ENCODE measurements around the gene ECI1.
"Not testable (repeated sequence)": the region's sequence is repeated elsewhere in the genome, so short reads cannot be mapped to it uniquely, and the experiment has no call there.

The ECI1 gene

DNA sequence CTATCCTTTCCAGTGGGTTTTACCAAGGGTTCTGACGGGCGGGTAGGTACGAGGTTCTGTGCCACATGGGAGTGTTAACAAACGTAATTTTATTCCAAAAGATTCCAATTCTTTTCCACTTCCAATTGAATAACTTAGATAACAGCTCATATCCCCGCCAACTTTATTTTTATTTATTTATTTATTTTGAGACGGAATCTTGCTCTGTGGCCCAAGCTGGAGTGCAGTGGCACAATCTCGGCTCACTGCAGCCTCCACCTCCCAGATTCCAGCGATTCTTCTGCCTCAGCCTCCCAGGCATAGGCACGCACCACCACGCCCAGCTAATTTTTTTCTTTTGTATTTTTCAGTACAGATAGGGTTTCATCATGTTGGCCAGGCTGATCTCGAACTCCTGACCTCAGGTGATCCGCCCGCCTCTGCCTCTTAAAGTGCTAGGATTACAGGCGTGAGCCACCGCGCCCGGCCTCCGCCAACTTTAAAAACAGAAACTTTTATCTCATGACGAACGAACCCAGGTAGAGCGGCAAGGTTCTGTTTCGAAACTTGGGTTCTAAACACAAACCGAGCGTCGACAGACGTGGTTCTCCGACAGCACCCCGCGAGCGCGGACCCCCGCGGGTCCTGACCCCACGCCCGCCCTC, 613 bp downstream of the ECI1 start:
- peak; percentile 76 for DNase-seq

DNA sequence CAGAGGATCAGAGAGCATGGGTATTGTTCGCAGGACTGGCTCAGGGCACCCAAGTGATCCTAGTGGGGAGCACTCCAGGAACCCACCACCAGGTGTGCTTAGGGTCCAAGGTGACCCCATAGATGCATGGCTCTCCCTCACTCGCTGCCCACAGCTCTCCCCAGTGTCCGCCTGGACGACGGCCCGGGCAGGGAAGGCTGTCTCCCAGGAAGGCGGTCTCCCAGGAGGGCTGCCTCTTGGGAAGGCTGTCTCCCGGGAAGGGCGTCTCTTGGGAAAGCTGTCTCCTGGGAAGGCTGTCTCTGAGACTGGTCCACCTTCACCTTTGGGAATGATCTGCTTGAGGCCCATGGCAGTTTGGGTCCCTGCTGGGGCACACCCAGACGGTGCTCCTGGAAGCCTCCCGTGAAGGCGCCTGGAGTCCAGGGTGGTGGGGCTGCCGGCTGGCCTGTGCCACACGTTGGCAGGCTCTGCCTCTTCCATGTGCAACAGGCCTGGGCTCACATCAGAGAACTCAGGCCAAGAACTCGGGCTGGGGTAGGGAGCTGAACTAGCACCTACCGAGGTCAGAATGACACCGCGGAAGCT, 5.0 kb downstream of the ECI1 start:
- no peak for DNase-seq

DNA sequence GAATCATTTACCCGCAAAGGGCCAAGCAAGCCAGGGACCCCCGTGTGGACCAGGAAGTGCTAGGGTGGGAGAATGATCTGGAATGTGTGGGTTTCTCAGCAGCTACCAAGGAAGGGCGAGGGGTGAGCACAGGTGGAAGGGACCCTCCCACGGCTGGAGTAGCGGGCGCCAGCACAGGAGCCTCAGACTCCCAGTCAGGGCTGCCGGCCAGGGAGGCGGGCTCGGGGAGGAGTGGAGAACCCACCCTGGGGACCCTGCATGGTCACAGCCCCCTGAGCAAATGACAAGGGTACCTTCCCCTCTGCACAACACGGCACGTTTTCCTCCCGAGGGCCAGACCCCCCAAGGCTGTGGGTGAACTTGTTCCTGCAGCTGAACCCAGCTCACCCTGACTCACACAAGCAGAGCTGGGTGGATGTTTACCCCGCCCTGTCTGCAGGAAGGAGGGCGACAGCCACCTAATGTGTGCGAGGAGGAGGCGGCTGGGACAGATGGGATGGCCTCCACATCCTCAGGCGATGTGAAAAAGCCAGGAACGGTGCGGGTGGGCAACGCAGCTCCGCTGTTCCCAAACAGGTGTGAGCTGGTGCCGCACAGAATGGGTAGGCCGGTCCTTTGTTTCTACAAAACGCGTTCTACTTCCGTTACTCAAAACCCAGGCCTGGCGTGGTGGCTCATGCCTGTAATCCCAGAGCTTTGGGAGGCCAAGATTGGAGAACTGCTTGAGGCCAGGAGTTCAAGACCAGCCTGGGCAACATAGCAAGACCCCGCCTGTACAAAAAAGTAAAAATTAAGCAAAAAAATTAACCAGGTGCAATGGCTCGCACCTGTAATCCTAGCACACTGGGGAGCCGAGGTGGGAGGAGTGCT, 6.2 kb downstream of the ECI1 start:
- DNase-seq: no peak

DNA sequence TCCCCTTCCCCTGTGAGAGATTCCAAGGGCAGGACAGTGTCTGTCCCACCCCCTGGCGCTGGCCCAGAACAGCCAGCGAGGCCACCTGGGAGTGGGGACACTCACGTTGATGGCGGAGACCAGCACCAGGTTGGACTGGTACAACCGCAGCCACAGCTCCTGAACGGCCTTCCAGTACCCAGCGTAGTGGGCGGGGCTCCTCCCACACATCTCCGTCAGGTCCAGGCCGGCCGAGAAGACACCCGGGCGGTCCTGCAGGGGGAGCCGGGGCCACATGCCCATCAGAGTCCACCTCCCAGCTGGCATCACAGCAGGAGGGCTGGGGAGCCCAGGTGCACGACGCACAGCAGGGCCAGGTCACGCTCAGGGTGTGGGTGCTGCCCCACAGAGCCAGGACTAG, 7.1 kb downstream of the ECI1 start:
- no peak for DNase-seq

DNA sequence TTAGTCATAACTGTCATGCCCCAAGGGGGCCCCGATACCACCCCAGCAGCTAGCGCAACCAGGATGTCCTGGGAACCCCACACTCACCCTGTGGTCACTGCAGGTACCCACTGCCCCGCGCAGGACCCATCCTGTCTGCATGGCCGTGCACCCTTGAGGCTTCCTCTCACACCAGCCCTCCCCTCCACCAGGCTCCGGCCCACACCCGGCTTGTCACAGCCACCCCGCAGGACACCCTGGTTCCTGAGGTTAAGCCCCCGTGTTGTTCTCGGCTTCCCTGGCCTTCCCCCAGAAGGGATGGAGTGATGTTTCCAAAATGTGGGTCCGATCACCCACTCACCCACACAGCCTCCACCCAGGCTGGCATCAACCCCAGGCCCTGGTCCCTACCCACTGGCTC, 7.6 kb downstream of the ECI1 start:
- DNase-seq: no peak

DNA sequence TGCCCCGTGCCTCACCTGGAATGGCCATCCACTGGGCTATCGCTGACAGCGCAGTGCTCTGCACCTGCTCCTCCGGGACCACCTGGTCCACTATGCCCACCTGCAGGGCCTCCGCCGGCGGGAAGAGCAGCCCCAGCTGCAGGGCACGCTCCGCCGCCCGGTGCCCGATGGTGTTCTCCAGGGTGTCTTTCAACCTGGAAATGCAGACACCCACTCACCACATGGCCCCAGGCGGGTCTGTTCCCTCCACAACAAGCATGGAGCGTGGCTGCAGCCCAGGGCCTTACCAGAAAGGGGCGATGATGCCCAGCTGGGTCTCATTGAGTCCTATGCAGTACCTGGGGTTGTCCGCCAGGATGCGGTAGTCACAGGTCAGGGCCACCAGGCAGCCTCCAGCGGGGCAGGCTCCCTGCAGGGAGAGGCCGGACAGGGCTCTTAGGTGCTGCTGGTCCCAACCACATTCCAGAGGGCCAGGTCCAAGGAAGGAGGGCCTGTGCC, 8.3 kb downstream of the ECI1 start:
- no peak for DNase-seq

DNA sequence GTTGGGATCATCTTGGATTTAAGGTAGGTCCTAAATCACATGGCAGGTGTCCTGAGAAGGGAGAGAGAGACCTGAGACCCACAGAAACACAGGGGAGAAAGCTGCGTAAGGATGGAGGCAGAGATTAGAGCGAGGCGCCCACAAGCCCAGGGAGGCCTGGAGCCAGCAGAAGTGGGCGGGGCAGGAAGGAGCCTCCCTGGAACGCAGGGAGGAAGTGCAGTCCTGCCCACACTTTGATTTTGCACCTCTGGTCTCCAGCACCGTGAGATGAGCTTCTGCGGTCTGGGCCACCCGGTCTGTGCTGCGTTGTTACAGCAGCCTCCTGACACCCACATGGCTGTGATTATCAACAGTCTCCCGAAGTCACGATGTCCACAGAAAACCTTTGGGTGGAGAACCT, 8.8 kb downstream of the ECI1 start:
- no peak for DNase-seq

DNA sequence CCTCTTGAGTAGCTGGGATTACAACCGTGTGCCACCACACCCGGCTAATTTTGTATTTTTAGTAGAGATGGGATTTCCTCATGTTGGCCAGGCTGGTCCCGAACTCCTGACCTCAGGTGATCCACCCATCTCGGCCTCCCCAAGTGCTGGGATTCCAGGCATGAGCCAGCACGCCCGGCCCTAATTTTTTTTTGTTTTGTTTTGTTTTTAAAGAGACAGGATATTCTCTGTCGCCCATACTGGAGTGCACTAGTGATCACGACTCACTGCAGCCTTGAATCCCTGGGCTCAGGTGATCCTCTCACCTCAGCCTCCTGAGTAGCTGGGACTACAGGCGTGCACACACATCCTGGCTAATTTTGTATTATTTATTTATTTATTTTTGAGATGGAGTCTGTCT, 11.1 kb downstream of the ECI1 start:
- DNase-seq: not testable (repeated sequence)

DNA sequence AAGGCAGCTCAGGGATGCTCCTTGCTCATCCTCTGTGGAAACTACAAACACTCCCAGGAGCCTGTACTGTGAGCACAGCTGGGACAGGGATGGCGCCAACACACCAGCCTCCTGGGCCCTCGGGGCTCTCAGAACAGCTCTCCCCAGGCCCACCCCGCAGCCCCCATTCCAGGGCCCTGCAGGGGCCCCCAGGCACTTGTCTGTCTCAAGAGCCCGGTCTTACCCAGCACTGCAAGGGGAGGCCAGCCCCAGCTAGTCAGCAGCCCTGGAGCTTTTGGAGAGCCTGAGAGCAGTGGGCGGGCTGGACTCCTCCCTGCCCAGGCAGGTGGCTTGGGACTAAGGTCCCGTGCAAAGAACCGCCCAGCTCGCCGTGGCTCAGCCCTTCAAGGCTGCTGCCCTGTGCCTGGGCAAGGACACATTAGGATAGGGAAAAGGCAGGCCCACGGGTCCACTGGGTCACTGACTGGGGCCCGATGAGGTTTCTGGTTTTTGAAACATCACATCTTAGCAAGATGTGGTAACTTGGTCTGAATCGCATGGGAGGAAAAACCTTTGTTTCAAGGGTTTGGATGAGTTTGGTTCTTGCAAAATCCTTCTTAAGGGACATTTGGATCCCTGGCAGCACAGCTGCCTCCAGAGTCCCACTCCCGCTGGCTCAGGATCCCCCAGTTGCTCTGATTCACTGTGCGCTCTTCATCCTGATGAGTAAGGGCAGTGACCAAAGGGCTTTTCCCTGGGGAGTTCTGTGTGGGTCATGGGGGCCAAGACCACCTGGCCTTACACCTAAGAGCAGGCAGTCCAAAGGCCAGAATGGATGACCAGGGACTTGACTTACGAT, 12.3 kb downstream of the ECI1 start:
- no peak for DNase-seq

DNA sequence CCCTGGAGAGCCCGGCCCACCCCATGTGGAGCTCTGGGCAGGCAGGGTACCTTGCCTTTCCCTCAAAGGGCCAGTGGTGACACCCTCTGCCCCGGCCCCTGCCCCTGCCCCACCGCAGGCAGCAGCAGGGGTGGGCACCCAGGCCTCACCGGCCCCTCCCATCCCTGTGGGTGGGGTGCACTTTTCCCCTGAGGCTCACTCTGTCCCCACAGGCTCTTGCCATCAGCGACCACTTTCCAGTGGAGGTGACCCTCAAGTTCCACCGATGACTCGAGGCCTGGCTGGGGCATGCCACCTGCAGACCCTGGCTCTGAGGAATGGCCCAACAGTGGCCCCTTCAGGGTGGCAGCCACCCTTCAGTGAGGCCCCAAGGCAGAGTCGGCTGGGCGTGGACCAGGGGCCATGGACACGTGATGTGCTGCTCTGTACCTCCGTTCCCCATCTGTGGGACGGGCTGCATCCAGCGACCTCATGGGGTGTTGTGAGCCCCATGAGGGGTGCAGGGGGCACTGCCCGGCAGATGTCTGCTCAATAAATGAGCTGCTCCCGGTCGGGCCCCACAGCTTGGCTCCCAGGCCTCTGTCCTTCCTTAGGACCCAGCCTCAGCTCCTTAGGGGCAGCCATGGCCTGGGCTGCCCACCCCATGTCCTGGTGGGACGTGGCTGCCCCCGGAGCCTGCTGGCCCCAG, 13.1 kb downstream of the ECI1 start:
- no peak for DNase-seq

DNA sequence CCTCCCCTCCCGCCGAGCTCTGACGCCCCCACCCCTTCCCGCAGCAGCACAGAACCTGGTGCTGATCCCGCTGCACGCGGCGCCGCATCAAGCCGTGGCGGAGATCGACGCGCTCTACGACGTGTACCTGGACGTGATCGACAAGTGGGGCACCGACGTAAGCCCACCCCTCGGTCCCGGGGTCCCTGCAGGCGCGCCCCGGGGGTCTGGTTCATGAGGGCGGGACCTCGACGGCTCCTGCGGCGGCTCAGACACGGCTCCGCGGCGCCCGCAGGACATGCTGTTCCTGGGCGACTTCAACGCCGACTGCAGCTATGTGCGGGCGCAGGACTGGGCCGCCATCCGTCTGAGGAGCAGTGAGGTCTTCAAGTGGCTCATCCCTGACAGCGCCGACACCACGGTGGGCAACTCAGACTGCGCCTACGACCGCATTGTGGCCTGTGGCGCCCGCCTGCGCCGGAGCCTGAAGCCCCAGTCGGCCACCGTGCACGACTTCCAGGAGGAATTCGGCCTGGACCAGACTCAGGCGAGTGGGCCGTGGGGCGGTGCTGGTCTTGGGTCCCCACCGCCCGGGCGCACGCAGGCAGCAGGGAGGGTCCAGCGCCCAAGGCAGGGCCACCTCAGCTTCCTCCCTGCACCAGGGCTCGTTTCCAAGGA, 13.8 kb downstream of the ECI1 start:
- DNase-seq: no peak

DNA sequence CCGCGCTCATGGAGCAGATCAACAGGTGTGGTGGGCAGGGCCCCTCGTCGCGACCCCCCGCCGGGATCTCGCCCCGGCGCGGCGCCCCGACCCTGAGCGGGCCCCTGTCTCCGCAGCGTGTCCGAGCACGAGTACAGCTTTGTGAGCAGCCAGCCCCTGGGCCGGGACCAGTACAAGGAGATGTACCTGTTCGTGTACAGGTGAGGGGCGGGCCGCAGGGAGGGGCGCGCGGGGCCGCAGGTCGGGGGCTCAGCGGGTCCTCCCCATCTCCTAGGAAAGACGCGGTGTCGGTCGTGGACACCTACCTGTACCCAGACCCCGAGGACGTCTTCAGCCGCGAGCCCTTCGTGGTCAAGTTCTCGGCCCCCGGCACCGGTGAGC, 14.3 kb downstream of the ECI1 start:
- no peak for DNase-seq

DNA sequence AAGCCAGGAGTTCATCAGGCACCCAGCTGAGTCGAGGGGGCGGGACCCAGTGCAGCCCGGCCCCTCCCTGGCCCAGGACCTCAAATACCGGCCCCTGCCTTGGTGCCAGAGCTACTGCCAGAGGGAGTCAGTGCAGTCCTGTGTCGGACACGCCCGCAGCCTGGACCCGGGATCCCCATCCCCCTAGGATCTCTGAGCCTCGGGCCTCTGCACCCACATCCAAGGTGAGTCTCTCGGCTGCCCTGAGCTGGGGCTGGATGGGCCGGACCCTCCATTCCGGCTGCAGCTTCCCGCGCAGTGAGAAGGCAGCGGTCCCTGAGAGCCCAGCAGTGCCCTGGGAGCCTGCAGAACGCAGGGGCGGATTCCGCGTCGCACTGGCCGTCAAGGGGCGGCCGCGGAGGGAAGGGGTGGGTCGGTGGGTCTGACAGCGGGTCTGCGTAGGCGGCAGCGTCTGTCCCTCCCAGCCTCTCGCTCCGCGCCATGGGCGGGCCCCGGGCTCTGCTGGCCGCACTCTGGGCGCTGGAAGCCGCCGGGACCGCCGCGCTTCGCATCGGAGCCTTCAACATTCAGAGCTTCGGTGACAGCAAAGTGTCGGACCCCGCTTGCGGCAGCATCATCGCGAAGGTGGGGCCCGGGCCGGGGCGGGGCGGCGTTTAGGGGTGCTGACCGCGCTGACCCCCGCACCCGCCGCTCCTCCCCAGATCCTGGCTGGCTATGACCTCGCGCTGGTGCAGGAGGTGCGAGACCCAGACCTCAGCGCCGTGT, 14.9 kb downstream of the ECI1 start, which contains the start of gene DNASE1L2:
DNASE1L2 (plus strand) TSS at position 108 of the 765 bp plus-strand sequence; CDS start at position 481, 373 bp downstream.
- peak; percentile 64 for DNase-seq

DNA sequence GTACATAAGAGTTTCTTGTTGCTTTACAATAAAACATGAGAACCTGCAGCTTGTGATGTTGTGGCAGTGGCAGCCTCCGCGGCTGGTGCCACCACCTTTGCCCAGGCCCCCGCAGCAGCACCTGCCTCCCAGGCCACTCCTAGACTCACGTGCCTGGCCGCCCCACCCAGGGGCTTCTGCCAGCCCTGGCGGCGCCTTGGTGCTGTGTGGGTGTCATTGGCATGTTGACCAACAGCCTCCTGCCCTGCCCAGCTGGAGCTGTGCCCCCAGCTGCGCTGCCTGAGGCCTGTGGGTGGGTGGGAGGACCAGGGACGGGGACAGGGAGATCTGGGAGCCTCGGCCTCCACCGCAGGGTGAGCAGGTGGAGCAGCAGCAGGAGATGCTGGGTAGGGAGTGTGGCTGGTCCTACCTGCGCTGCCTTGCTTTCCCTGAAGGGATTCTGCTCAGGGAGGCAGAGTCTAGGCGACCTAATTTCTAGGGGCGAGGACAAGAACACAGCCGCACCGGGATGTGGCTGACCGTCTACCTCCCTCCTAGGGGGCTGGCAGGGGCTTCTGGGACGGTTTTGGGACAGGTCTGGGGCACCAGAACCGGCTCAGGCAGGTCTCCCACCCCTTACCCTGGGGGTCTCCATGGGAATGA, 15.6 kb downstream of the ECI1 start:
- no peak for DNase-seq

DNA sequence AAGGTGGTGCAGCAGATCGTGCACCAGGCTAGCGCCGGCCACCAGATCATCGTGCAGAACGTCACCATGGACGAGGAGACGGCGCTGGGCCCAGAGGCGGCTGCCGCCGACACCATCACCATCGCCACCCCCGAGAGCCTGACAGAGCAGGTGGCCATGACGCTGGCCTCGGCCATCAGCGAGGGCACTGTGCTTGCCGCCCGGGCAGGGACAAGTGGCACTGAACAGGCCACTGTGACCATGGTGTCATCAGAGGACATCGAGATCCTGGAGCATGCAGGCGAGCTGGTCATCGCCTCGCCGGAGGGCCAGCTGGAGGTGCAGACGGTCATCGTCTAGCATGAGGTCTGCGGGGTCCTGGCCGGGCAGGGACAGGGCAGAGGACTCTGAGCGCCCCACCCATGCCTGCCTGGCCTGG, 16.1 kb downstream of the ECI1 start:
- no peak for DNase-seq

DNA sequence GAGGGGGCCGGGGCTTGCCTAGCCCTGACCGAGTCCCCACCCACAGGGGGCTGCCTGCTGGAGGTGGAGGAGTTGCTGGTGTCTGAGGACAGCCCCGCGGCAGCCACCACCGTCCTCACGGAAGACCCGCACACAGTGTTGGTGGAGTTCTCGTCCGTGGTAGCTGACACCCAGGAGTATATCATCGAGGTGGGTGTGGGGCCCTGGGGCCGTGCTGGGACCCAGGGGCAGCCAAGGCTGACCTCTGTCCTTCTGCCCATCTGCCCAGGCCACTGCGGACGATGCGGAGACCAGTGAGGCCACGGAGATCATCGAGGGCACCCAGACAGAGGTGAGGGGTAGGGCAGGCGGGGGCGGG, 16.6 kb downstream of the ECI1 start:
- DNase-seq: no peak

DNA sequence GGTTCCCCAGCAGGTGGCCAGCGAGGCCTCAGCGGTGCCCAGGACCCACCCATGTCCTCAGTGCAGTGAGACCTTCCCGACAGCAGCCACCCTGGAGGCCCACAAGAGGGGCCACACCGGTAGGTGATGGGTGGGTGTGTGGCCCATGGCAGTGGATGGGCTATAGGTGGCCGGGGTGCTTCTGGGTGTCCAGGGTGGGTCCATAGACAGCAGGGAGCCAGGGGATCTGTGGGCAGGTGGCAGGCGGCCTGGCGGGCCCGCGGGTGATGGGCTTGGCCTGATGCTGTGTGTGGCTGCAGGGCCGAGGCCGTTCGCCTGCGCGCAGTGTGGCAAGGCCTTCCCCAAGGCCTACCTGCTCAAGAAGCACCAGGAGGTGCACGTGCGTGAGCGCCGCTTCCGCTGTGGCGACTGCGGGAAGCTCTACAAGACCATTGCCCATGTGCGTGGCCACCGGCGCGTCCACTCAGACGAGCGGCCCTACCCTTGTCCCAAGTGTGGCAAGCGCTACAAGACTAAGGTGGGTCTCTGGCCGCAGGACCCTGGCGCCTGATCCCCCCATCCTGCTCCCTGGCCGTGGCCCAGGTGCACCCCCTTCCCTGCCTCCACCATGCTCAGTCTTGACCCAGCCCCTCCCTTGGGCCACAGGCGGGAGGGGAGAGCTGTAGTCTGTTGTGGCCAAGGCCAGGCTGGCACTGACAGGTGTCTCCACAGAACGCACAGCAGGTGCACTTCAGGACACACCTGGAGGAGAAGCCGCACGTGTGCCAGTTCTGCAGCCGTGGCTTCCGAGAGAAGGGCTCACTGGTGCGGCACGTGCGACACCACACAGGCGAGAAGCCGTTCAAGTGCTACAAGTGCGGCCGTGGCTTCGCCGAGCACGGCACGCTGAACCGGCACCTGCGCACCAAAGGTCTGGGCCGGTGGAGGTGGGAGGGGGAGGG, 17.2 kb downstream of the ECI1 start:
- no peak for DNase-seq

DNA sequence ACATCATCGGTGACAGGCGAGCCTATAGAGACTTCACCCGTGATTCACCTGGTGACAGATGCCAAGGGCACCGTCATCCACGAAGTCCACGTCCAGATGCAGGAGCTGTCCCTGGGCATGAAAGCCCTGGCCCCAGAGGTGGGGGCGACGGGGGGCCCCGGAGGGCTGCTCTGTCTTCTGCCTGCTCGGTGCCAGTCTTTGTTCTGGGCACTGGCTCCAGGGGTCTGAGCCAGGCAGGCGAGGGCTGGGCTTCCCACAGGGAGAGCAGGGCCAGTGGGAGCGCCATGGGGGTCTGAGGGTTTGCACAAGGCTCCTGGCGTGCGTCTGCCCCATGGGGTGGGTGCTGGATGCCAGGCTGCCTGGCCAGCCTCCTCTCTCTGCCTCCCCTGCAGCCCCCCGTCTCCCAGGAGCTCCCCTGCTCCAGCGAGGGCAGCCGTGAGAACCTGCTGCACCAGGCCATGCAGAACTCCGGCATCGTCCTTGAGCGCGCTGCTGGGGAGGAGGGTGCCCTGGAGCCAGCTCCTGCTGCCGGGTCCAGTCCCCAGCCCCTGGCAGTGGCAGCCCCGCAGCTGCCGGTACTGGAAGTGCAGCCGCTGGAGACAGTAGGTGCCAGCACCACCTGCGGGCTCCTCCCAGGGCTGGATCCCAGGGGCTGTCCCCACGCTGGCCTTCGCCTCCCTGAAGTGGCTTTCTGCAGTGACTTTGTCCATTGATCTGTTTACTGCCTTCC, 18.2 kb downstream of the ECI1 start:
- DNase-seq: no peak

Data from activated CD8-positive, alpha-beta memory T cell treated with anti-CD3 and anti-CD28 coated beads for 24 hours (primary cell).